AG04449 (cell line): Measurements from ENCODE around the gene CEMIP.

Source experiments
- CTCF ChIA-PET: fragments of 350-600 bp; formaldehyde crosslinking; extraction: SDS; loops from one replicate; lab custom pipeline; 2021; ENCODE audit warnings: antibody characterized with exemption; lab: Yijun Ruan, JAX
- POLR2A ChIA-PET: fragments of 400-600, 350-600 bp; formaldehyde crosslinking; extraction: SDS; loops from one replicate; lab custom pipeline; 2020; ENCODE audit warnings: antibody characterized with exemption, inconsistent platforms; lab: Yijun Ruan, JAX
- DNase-seq: peaks from one replicate; pipeline ENCODE4 v3.0.0-alpha.2; 2010; ENCODE audit warnings: low read depth, low spot score
- H3K4me3 ChIP-seq: 2 replicates; pipeline ENCODE4 v1.5.1; 2011; ENCODE audit warnings: low read depth, mild to moderate bottlenecking, control low read depth, low read length
- TF ChIP-seq, protein P1 (sequence below): IDR thresholded peaks from one replicate; pipeline ENCODE4 v1.5.1; 2011; ENCODE audit warnings: mild to moderate bottlenecking, moderate library complexity, low read length, control low read depth, inconsistent platforms; ENCODE audit not compliant: insufficient read depth; ENCODE audit errors: missing control alignments

Gene CEMIP

DNA sequence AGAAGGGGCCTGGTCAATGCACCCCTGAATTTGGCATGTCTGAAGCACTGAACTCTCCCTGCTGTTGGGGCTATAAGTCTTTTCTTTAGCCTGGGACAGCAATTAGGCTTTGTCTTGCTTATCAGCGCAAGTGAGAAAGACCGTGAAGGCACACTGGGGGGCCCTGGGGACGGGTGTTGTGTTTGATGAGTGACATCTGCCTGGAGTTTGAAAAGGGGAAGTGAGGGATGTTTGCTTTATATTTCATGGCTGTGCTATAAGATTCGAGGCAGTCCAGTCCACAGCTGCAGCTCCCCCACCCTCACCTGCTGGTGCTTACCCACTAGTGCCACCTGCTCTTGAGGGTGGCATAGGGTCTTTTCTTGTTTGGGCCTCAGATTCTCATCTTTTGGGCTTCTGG is 44.8 kb downstream of the CEMIP start:
- no peak overlapping the region for H3K4me3 ChIP-seq
- ChIA-PET POLR2A (no interaction called here), CTCF (no interaction called here)
- TF ChIP-seq, protein P1, sequence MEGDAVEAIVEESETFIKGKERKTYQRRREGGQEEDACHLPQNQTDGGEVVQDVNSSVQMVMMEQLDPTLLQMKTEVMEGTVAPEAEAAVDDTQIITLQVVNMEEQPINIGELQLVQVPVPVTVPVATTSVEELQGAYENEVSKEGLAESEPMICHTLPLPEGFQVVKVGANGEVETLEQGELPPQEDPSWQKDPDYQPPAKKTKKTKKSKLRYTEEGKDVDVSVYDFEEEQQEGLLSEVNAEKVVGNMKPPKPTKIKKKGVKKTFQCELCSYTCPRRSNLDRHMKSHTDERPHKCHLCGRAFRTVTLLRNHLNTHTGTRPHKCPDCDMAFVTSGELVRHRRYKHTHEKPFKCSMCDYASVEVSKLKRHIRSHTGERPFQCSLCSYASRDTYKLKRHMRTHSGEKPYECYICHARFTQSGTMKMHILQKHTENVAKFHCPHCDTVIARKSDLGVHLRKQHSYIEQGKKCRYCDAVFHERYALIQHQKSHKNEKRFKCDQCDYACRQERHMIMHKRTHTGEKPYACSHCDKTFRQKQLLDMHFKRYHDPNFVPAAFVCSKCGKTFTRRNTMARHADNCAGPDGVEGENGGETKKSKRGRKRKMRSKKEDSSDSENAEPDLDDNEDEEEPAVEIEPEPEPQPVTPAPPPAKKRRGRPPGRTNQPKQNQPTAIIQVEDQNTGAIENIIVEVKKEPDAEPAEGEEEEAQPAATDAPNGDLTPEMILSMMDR: no peak
- no peak for DNase-seq

DNA sequence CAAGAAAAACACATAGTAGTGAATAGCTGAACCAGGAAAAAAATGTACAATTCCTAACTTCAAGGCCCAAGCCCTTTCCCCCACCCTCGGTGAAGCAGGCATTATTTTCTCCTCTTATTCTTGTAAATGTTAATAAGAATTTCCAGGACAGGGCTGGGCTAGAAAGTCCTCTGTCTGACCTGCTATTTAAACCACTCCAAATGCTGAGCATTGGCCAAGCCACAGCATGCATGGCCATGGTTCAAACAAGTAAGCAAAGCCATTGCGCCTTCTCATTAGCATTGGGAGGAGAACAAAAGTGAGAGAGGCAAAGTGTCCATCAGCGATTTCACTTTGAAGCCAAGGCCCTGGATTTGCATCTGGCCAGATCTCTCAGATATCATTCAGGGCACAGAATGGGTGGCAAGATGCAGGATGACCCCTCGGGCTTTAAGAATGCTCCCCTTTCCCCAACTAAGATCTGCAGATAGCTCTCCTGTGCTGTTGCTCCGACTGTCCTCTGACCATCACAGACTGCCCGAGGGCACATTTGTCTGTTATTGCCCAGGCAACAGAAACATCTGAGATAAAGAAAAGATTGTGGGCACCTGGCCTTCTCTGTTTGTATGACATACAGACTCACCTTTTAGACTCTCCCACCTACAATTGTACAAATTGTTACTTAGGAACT is 46.3 kb downstream of the CEMIP start:
- ChIA-PET POLR2A (no interaction called here), CTCF (interaction anchor here (1.4 kb wide), 1 partner anchor 9 kb away, joined by 3 read pairs; no protein-coding TSS in a partner anchor)
- no peak for DNase-seq
- H3K4me3 ChIP-seq: no peak overlapping the region
- TF ChIP-seq, protein P1: no peak

DNA sequence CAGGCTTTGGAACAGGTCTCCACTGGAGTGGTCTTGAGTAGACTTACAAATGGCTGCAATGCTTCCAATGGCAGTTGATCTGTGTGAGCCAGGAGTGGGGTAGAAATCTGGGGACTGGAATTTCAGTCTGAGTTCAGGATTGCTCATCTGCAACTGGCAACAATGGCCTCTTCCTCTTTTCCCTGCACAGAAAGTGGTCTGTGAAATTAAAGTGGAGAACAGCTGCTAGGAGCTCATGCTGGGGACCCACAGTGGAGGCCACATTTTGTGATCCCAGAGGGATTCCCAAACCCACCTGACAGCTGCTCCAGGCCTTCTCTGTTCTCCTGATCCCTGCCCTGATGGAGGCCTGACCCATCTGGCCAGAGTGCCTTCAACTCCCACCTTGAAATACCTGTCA is 49.6 kb downstream of the CEMIP start:
- DNase-seq: no peak
- TF ChIP-seq, protein P1: no peak
- POLR2A ChIA-PET: no interaction called here
- CTCF ChIA-PET: no interaction called here
- no peak overlapping the region for H3K4me3 ChIP-seq

DNA sequence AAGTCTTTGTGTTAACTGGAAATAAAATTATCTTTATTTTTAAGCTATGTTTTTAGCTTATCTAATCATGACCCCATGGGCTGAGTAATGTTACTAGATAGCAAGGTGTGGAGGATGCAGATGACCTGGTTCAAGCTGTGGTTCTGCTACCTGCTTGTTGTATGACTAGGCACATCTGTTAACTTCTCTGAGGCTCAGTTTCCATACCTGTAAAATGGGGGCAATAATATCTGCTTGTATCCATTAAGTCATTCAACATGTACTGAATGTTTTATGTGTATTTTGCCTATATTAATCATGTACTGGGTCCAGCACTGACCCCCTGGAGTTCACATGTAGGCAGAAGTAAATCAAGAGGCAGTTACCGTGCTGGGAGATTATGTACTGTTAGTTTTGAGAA is 51.5 kb downstream of the CEMIP start:
- POLR2A ChIA-PET: no interaction called here
- CTCF ChIA-PET: no interaction called here
- DNase-seq: no peak
- no peak overlapping the region for H3K4me3 ChIP-seq
- TF ChIP-seq, protein P1: no peak

DNA sequence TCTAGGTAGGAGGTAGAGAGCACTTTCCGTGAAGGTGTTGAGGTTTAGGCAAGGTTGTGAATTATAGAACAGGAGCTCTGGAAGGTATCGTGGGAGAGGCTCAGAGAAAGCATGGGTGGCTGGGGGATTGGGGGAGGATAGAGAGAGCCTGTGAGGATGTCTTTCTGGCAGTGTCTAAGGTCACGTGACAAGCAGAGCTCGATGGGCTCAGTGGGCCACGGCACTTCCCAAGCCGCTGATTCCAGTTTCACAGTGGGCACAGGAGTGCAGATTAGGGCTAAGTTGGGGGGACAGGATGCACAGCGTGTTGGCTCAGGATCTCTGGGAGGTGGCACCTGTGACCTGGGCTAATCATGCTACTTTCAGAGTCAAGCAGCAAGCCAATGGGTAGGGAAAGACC is 52.0 kb downstream of the CEMIP start:
- DNase-seq: no peak
- H3K4me3 ChIP-seq: no peak overlapping the region
- POLR2A ChIA-PET: no interaction called here
- TF ChIP-seq, protein P1: no peak
- CTCF ChIA-PET: no interaction called here

DNA sequence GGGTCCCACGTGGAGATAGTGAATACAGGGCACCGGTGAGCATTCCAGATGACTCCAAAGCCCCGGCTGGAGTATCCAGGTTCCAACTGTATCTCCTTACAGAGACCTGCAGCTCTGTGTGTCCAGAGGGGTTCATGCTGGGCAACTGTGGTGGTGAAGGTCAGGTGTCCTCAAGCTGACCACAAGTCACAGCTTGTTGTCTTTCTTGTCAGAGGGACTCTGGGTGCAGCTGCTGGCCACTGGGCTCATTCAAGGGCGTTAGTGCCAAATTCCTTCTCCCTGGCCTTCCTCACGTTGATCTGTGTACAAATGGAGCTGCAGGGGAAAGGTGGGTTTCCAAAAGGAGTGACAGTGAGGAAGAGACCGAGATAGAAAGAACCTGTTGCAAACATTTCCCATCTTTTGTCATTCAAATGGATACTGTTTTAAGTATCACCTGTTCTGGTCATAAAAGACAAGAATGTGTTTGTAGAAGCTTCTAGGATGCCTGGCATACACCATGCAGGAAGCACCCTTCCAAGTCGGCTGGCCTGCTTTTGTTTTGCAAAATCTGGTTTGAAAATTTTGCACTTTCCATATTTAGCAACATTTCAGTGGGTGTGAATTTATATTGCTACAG is 52.5 kb downstream of the CEMIP start:
- TF ChIP-seq, protein P1: no peak
- H3K4me3 ChIP-seq: no peak overlapping the region
- ChIA-PET POLR2A (no interaction called here), CTCF (no interaction called here)
- DNase-seq: no peak
